ENCODE results near the gene TREH.

The TREH gene

GRCh38 chr11:118627566-118627965, 51.9 kb downstream of the TREH start:
- H3K9ac ChIP-seq (ENCODE audit: insufficient read length) = no peak overlapping the region
- H3K9me3 ChIP-seq (ENCODE audit: low read depth, low read length) = no peaks in the 10 kb centered on the region
- no peak for DNase-seq (ENCODE audit: low read depth, low spot score)
- TF ChIP-seq FOXP2 (optimal IDR thresholded peaks at IDR 0.05; ENCODE audit: control extremely low read depth, extremely low read length, insufficient read depth) = no peak
- no peak for TF ChIP-seq EZH2 (IDR thresholded peaks at IDR 0.05)
- no peak for TF ChIP-seq POLR2AphosphoS5 (IDR thresholded peaks at IDR 0.05; ENCODE audit: borderline replicate concordance, low read depth, low read length)
- H3K36me3 ChIP-seq (ENCODE audit: insufficient read depth, low read length) = peaks cover 18% of the 10 kb centered on the region; the same call in 1 of the 2 replicates
- H3K4me3 ChIP-seq = no peak overlapping the region
- H3K27ac ChIP-seq = no peak overlapping the region

GRCh38 chr11:118625976-118626375, 53.5 kb downstream of the TREH start:
- Histone ChIP-seq H3K4me3 (no peak overlapping the region), H3K36me3 (ENCODE audit: insufficient read depth, low read length) (peaks cover 18% of the 10 kb centered on the region; the same call in 1 of the 2 replicates), H3K9me3 (ENCODE audit: low read depth, low read length) (no peaks in the 10 kb centered on the region), H3K27ac (no peak overlapping the region), H3K9ac (ENCODE audit: insufficient read length) (no peak overlapping the region)
- TF ChIP-seq EZH2 (IDR thresholded peaks at IDR 0.05) (no peak), POLR2AphosphoS5 (IDR thresholded peaks at IDR 0.05; ENCODE audit: borderline replicate concordance, low read depth, low read length) (no peak), FOXP2 (optimal IDR thresholded peaks at IDR 0.05; ENCODE audit: control extremely low read depth, extremely low read length, insufficient read depth) (no peak)
- DNase-seq (ENCODE audit: low read depth, low spot score) = no peak

GRCh38 chr11:118625036-118625690, 54.3 kb downstream of the TREH start:
- Histone ChIP-seq H3K36me3 (ENCODE audit: insufficient read depth, low read length) (peaks cover 18% of the 10 kb centered on the region; the same call in 1 of the 2 replicates), H3K9me3 (ENCODE audit: low read depth, low read length) (no peaks in the 10 kb centered on the region), H3K4me3 (no peak overlapping the region), H3K27ac (no peak overlapping the region), H3K9ac (ENCODE audit: insufficient read length) (no peak overlapping the region)
- no peak for DNase-seq (ENCODE audit: low read depth, low spot score)
- TF ChIP-seq EZH2 (IDR thresholded peaks at IDR 0.05) (no peak), POLR2AphosphoS5 (IDR thresholded peaks at IDR 0.05; ENCODE audit: borderline replicate concordance, low read depth, low read length) (no peak), FOXP2 (optimal IDR thresholded peaks at IDR 0.05; ENCODE audit: control extremely low read depth, extremely low read length, insufficient read depth) (no peak)

GRCh38 chr11:118623269-118623655, 56.2 kb downstream of the TREH start:
- no peak for DNase-seq (ENCODE audit: low read depth, low spot score)
- no peak for TF ChIP-seq POLR2AphosphoS5 (IDR thresholded peaks at IDR 0.05; ENCODE audit: borderline replicate concordance, low read depth, low read length)
- TF ChIP-seq FOXP2 (optimal IDR thresholded peaks at IDR 0.05; ENCODE audit: control extremely low read depth, extremely low read length, insufficient read depth) = no peak
- no peak for TF ChIP-seq EZH2 (IDR thresholded peaks at IDR 0.05)
- peak overlapping the region; percentile 37; the same call in 1 of the 2 replicates for H3K27ac ChIP-seq
- no peak overlapping the region for H3K9ac ChIP-seq (ENCODE audit: insufficient read length)
- H3K4me3 ChIP-seq = no peak overlapping the region
- H3K9me3 ChIP-seq (ENCODE audit: low read depth, low read length) = no peaks in the 10 kb centered on the region
- H3K36me3 ChIP-seq (ENCODE audit: insufficient read depth, low read length) = peaks cover 18% of the 10 kb centered on the region; the same call in 1 of the 2 replicates

- TF ChIP-seq FOXP2 (optimal IDR thresholded peaks at IDR 0.05; ENCODE audit: control extremely low read depth, extremely low read length, insufficient read depth) (no peak), EZH2 (IDR thresholded peaks at IDR 0.05) (no peak), POLR2AphosphoS5 (IDR thresholded peaks at IDR 0.05; ENCODE audit: borderline replicate concordance, low read depth, low read length) (no peak)
- Histone ChIP-seq H3K36me3 (ENCODE audit: insufficient read depth, low read length) (peaks cover 15% of the 10 kb centered on the region; the same call in 1 of the 2 replicates), H3K9ac (ENCODE audit: insufficient read length) (peak overlapping the region; percentile 74), H3K27ac (peak overlapping the region; percentile 37; the same call in 1 of the 2 replicates), H3K9me3 (ENCODE audit: low read depth, low read length) (no peaks in the 10 kb centered on the region), H3K4me3 (peak overlapping the region; percentile 93)
- no peak for DNase-seq (ENCODE audit: low read depth, low spot score)
These were observed 56.8 kb downstream of the TREH start for GRCh38 chr11:118622376-118623268.

- DNase-seq (ENCODE audit: low read depth, low spot score) = no peak
- no peak for TF ChIP-seq EZH2 (IDR thresholded peaks at IDR 0.05)
- no peak for TF ChIP-seq FOXP2 (optimal IDR thresholded peaks at IDR 0.05; ENCODE audit: control extremely low read depth, extremely low read length, insufficient read depth)
- TF ChIP-seq POLR2AphosphoS5 (IDR thresholded peaks at IDR 0.05; ENCODE audit: borderline replicate concordance, low read depth, low read length) = no peak
- Histone ChIP-seq H3K4me3 (peak overlapping the region; percentile 93), H3K36me3 (ENCODE audit: insufficient read depth, low read length) (peaks cover 8% of the 10 kb centered on the region; the same call in 1 of the 2 replicates), H3K27ac (0 out of 2 replicates have a peak overlapping the region, but pooled peaks have one; percentile 22), H3K9me3 (ENCODE audit: low read depth, low read length) (no peaks in the 10 kb centered on the region), H3K9ac (ENCODE audit: insufficient read length) (peak overlapping the region; percentile 74)
These were observed 57.6 kb downstream of the TREH start for GRCh38 chr11:118621784-118622375.

GRCh38 chr11:118621071-118621783, 58.2 kb downstream of the TREH start:
- peak overlapping the region; percentile 93 for H3K4me3 ChIP-seq
- TF ChIP-seq EZH2 (IDR thresholded peaks at IDR 0.05) = no peak
- peak; percentile 43; the same call in 1 of the 2 replicates for TF ChIP-seq POLR2AphosphoS5 (IDR thresholded peaks at IDR 0.05; ENCODE audit: borderline replicate concordance, low read depth, low read length)
- no peak for TF ChIP-seq FOXP2 (optimal IDR thresholded peaks at IDR 0.05; ENCODE audit: control extremely low read depth, extremely low read length, insufficient read depth)
- peak overlapping the region; percentile 74 for H3K9ac ChIP-seq (ENCODE audit: insufficient read length)
- H3K9me3 ChIP-seq (ENCODE audit: low read depth, low read length) = no peaks in the 10 kb centered on the region
- H3K27ac ChIP-seq = 0 out of 2 replicates have a peak overlapping the region, but pooled peaks have one; percentile 22
- DNase-seq (ENCODE audit: low read depth, low spot score) = no peak
- H3K36me3 ChIP-seq (ENCODE audit: insufficient read depth, low read length) = peaks cover 8% of the 10 kb centered on the region; the same call in 1 of the 2 replicates

Data from SK-N-MC (cell line).